A549 (cell line): Measurements from ENCODE around the gene DPP10. TPM values are rescaled to one million over a fixed set of nuclear protein-coding genes. Genes with fewer than 3 reads are reported as not detected.

Experiments
- ATAC-seq, 2 experiments: fragments of 200-7000 bp in 1 of 2; fragments of >200 bp in 1 of 2; cut with Nextera tagmentation in 1 of 2; cut with Tn5 transposase in 1 of 2; 3 replicates each; pipeline versions ENCODE4 v1.8.0 to v1.9.1; 2018 to 2020; ENCODE audit warnings: mild to moderate bottlenecking in 1 of 2, moderate library complexity in 1 of 2
- CTCF ChIA-PET: fragments of 300-600 bp; sonication (Branson Sonifier 250); formaldehyde crosslinking; extraction: SDS; loops from one replicate; lab custom pipeline; 2021; ENCODE audit warnings: antibody characterized with exemption, inconsistent platforms; lab: Yijun Ruan, JAX
- POLR2A ChIA-PET: fragments of 350-600 bp; formaldehyde crosslinking; extraction: SDS; loops from one replicate; lab custom pipeline; 2021; ENCODE audit warnings: antibody characterized with exemption, inconsistent platforms; lab: Yijun Ruan, JAX
- DNase-seq, 2 experiments: peaks; one replicate each; pipeline versions ENCODE4 v3.0.0 to v3.0.0-alpha.2; 2011 to 2016; ENCODE audit warnings: low read depth in 1 of 2, low spot score in 1 of 2
- FAIRE-seq: peaks from 2 replicates; lab custom pipeline; 2011; peaks lifted over from hg19 to GRCh38; lab: Jason Lieb, UNC
- H3K27ac ChIP-seq, 2 experiments: fragments of >200 bp; sonication (Bioruptor Twin); formaldehyde crosslinking; 3 replicates each; pipeline ENCODE4 v1.5.1; 2016 to 2017
- H3K4me1 ChIP-seq: fragments of >200 bp; sonication (Bioruptor Twin); formaldehyde crosslinking; 3 replicates; pipeline ENCODE4 v1.6.1; 2016
- H3K4me2 ChIP-seq: fragments of >200 bp; sonication (Bioruptor Twin); formaldehyde crosslinking; 3 replicates; pipeline ENCODE4 v1.6.1; 2016
- H3K4me3 ChIP-seq: fragments of >200 bp; sonication (Bioruptor Twin); formaldehyde crosslinking; 3 replicates; pipeline ENCODE4 v1.5.1; 2016
- H3K9me3 ChIP-seq: fragments of >200 bp; sonication (Bioruptor Twin); formaldehyde crosslinking; 3 replicates; pipeline ENCODE4 v1.6.1; 2016
- ATOH8 ChIP-seq: fragments of 250-450 bp; sonication (Bioruptor Pico); IDR thresholded peaks from 2 replicates; pipeline ENCODE4 v1.5.0; 2020; ENCODE audit warnings: low read depth, mild to moderate bottlenecking, moderate library complexity
- BHLHE40 ChIP-seq: IDR thresholded peaks from 2 replicates; pipeline ENCODE4 v1.6.1; 2012; ENCODE audit warnings: low read depth, low read length, inconsistent platforms
- CHD2 ChIP-seq: fragments of 150-350 bp; IDR thresholded peaks from 2 replicates; pipeline ENCODE4 v1.6.1; 2014; ENCODE audit warnings: low read length; ENCODE audit not compliant: partially characterized antibody
- E2F6 ChIP-seq: IDR thresholded peaks from 2 replicates; pipeline ENCODE4 v1.6.1; 2012; ENCODE audit warnings: low read depth, borderline replicate concordance
- EHF ChIP-seq: fragments of 250-450 bp; sonication (Bioruptor Pico); IDR thresholded peaks from 2 replicates; pipeline ENCODE4 v1.5.0; 2020; ENCODE audit warnings: mild to moderate bottlenecking
- EP300 ChIP-seq, 2 experiments: fragments of >200 bp; sonication (Bioruptor Twin); formaldehyde crosslinking; IDR thresholded peaks; 2 replicates in 1 of 2; 3 replicates in 1 of 2; pipeline ENCODE4 v1.6.1; 2016 to 2017
- ESRRA ChIP-seq: fragments of 150-350 bp; IDR thresholded peaks from 2 replicates; pipeline ENCODE4 v1.6.1; 2014; ENCODE audit warnings: mild to moderate bottlenecking, low read length, borderline replicate concordance
- FOSL2 ChIP-seq, 2 experiments: fragments of 450-650 bp in 1 of 2; fragments of >200 bp in 1 of 2; sonication (Bioruptor Twin) in 1 of 2; formaldehyde crosslinking; IDR thresholded peaks; 2 replicates each; pipeline versions ENCODE4 v1.5.0 to v1.6.1; 2016 to 2020; ENCODE audit warnings: mild to moderate bottlenecking in 1 of 2, moderate library complexity in 1 of 2
- HDAC2 ChIP-seq: fragments of 200-600 bp; sonication (generic); IDR thresholded peaks from 2 replicates; pipeline ENCODE4 v1.6.1; 2016
- HEYL ChIP-seq: fragments of 250-450 bp; sonication (Bioruptor Pico); IDR thresholded peaks from 2 replicates; pipeline ENCODE4 v1.8.0; 2021; ENCODE audit warnings: mild to moderate bottlenecking, moderate library complexity
- HOXA7 ChIP-seq: fragments of 250-450 bp; sonication (Bioruptor Pico); IDR thresholded peaks from 2 replicates; pipeline ENCODE4 v1.5.0; 2020; ENCODE audit warnings: mild to moderate bottlenecking, moderate library complexity
- HOXB13 ChIP-seq: fragments of 250-450 bp; sonication (Bioruptor Pico); IDR thresholded peaks from 2 replicates; pipeline ENCODE4 v1.5.0; 2020; ENCODE audit warnings: low read depth, mild to moderate bottlenecking, moderate library complexity
- JUNB ChIP-seq: fragments of >200 bp; sonication (Bioruptor Twin); formaldehyde crosslinking; IDR thresholded peaks from 2 replicates; pipeline ENCODE4 v1.6.1; 2016
- KDM1A ChIP-seq: fragments of 200-600 bp; sonication (generic); IDR thresholded peaks from 2 replicates; pipeline ENCODE4 v1.6.1; 2016; ENCODE audit warnings: low read depth, mild to moderate bottlenecking
- MAFK ChIP-seq: fragments of 450-650 bp; IDR thresholded peaks from 2 replicates; pipeline ENCODE4 v1.6.1; 2014; ENCODE audit not compliant: partially characterized antibody
- NPAS2 ChIP-seq: fragments of 250-450 bp; sonication (Bioruptor Pico); IDR thresholded peaks from 2 replicates; pipeline ENCODE4 v1.8.0; 2022; ENCODE audit warnings: mild to moderate bottlenecking, moderate library complexity, borderline replicate concordance
- NR3C1 ChIP-seq: fragments of >200 bp; sonication (Bioruptor Twin); formaldehyde crosslinking; IDR thresholded peaks from 3 replicates; pipeline ENCODE4 v1.6.1; 2017
- PHF8 ChIP-seq: fragments of 200-600 bp; sonication (generic); IDR thresholded peaks from 2 replicates; pipeline ENCODE4 v1.6.1; 2016; ENCODE audit warnings: low read depth, mild to moderate bottlenecking, antibody characterized with exemption, moderate library complexity, borderline replicate concordance
- RNF2 ChIP-seq: fragments of 200-600 bp; sonication (generic); IDR thresholded peaks from 2 replicates; pipeline ENCODE4 v1.6.1; 2016; ENCODE audit warnings: low read depth, mild to moderate bottlenecking, antibody characterized with exemption, moderate library complexity, borderline replicate concordance
- SMC3 ChIP-seq: fragments of >200 bp; sonication (Bioruptor Twin); formaldehyde crosslinking; IDR thresholded peaks from 3 replicates; pipeline ENCODE4 v1.6.1; 2018; ENCODE audit warnings: inconsistent platforms
- TFCP2L1 ChIP-seq: fragments of 250-450 bp; sonication (Bioruptor Pico); IDR thresholded peaks from 2 replicates; pipeline ENCODE4 v1.5.0; 2021; ENCODE audit warnings: mild to moderate bottlenecking
- TP53 ChIP-seq: fragments of 250-450 bp; sonication (Bioruptor Pico); IDR thresholded peaks from 2 replicates; pipeline ENCODE4 v1.5.0; 2021; ENCODE audit warnings: mild to moderate bottlenecking, moderate library complexity
- USF2 ChIP-seq: fragments of 450-650 bp; IDR thresholded peaks from 2 replicates; pipeline ENCODE4 v1.6.1; 2014; ENCODE audit warnings: antibody characterized with exemption
- ZFP36 ChIP-seq: fragments of 450-650 bp; IDR thresholded peaks from 2 replicates; pipeline ENCODE4 v1.6.1; 2014; ENCODE audit warnings: borderline replicate concordance; ENCODE audit not compliant: partially characterized antibody
- ZNF302 ChIP-seq: fragments of 250-450 bp; sonication (Bioruptor Pico); IDR thresholded peaks from 2 replicates; pipeline ENCODE4 v1.9.0; 2021; ENCODE audit warnings: inconsistent platforms, mild to moderate bottlenecking, moderate library complexity
- ZSCAN20 ChIP-seq: fragments of 250-450 bp; sonication (Bioruptor Pico); IDR thresholded peaks from 2 replicates; pipeline ENCODE4 v1.8.0; 2022; ENCODE audit warnings: mild to moderate bottlenecking, moderate library complexity
- WGBS: methylation state at CpG from one replicate; pipeline ENCODE4 v1.1.6; 2017; ENCODE audit errors: missing lambda C conversion rate; 5-methylcytosine and 5-hydroxymethylcytosine counted together
- polyA plus RNA-seq, 4 experiments: library from polyadenylated mRNA; depleted of rRNA in 3 of 4; stranded (reverse); fragments of >200 nt; fragmentation: RNase III in 1 of 4; extraction: RNeasy Plus Mini Kit Qiagen cat#74134 plus additional on column Dnase treatment in 1 of 4; gene quantifications; 2 replicates in 3 of 4; 3 replicates in 1 of 4; pipeline ENCODE4 v1.2.3, GENCODE V29; 2011 to 2017

Gene DPP10
- polyA plus RNA-seq, 2 of the 4 experiments (the other 2 are of a cell fraction), result not detected

GRCh38 chr2:115542331-115542730 is 1099.9 kb downstream of the DPP10 start:
- WGBS, result 6% methylated on average over 1 of the region's 1 CpG
- H3K27ac ChIP-seq, result no peak overlapping the region
- TF ChIP-seq PHF8 (no peak), EP300 (IDR thresholded peaks at IDR 0.05) (no peak), NR3C1 (no peak), TP53 (CRISPR knock-in tag) (no peak), HEYL (CRISPR knock-in tag) (no peak), RNF2 (no peak)
- TF ChIP-seq, all 56 proteins: peak for 0
- DNase-seq (no peak), FAIRE-seq (no peak), ATAC-seq (no peak)
- CTCF ChIA-PET, result no interaction called here
- POLR2A ChIA-PET, result no interaction called here
- H3K4me2 ChIP-seq, result no peak overlapping the region
- no peaks in the 10 kb centered on the region for H3K9me3 ChIP-seq
- H3K4me1 ChIP-seq, result no peaks in the 10 kb centered on the region
- no peak overlapping the region for H3K4me3 ChIP-seq

GRCh38 chr2:115543024-115543423 is 1100.6 kb downstream of the DPP10 start:
- FAIRE-seq, result no peak
- no peak for DNase-seq
- Histone ChIP-seq H3K27ac (no peak overlapping the region), H3K4me1 (no peaks in the 10 kb centered on the region), H3K4me3 (no peak overlapping the region), H3K9me3 (no peaks in the 10 kb centered on the region), H3K4me2 (no peak overlapping the region)
- 9% methylated on average over 5 of the region's 5 CpGs for WGBS
- no peak for ATAC-seq
- CTCF ChIA-PET, result no interaction called here
- no peak for TF ChIP-seq ZSCAN20 (CRISPR knock-in tag)
- no peak for TF ChIP-seq ATOH8
- no peak for TF ChIP-seq USF2
- TF ChIP-seq ESRRA, result no peak
- TF ChIP-seq NPAS2 (CRISPR knock-in tag), result no peak
- TF ChIP-seq, all 56 proteins: peak for 0
- POLR2A ChIA-PET, result no interaction called here

- Histone ChIP-seq H3K9me3 (no peaks in the 10 kb centered on the region), H3K4me2 (no peak overlapping the region), H3K4me1 (no peaks in the 10 kb centered on the region), H3K27ac (no peak overlapping the region), H3K4me3 (no peak overlapping the region)
- POLR2A ChIA-PET, result no interaction called here
- TF ChIP-seq HOXB13 (CRISPR knock-in tag), result no peak
- TF ChIP-seq KDM1A, result no peak
- TF ChIP-seq TP53 (CRISPR knock-in tag), result no peak
- TF ChIP-seq PHF8, result no peak
- TF ChIP-seq HOXA7 (CRISPR knock-in tag), result no peak
- no peak for TF ChIP-seq TFCP2L1 (CRISPR knock-in tag)
- no peak for TF ChIP-seq MAFK
- no peak for TF ChIP-seq HDAC2
- TF ChIP-seq E2F6, result no peak
- TF ChIP-seq ZNF302, result no peak
- no peak for TF ChIP-seq JUNB
- TF ChIP-seq BHLHE40, result no peak
- TF ChIP-seq ATOH8, result no peak
- no peak for TF ChIP-seq SMC3
- TF ChIP-seq FOSL2 (IDR thresholded peaks at IDR 0.05), result no peak
- no peak for TF ChIP-seq FOSL2 (CRISPR knock-in tag; IDR thresholded peaks at IDR 0.05)
- TF ChIP-seq ZFP36, result no peak
- TF ChIP-seq CHD2, result no peak
- no peak for TF ChIP-seq EHF (CRISPR knock-in tag)
- no peak for TF ChIP-seq RNF2
- CTCF ChIA-PET, result no interaction called here
- DNase-seq (no peak), ATAC-seq (no peak), FAIRE-seq (no peak)
- WGBS, result 29% methylated on average over 4 of the region's 4 CpGs
These were observed 1101.0 kb downstream of the DPP10 start for GRCh38 chr2:115543461-115543860.
